Neural progenitor cell (in vitro differentiated cells): Measurements from ENCODE around the gene WNT2. TPM values are rescaled to one million over a fixed set of nuclear protein-coding genes. Genes with fewer than 3 reads are reported as not detected.

Source experiments
- DNase-seq: peaks from one replicate; pipeline ENCODE4 v3.0.0-alpha.2; 2016; ENCODE audit warnings: low spot score
- H2AFZ ChIP-seq: fragments of 200-600 bp; sonication (generic); replicated peaks from 2 replicates; pipeline ENCODE4 v1.6.1; 2016; ENCODE audit warnings: antibody characterized with exemption
- H3F3A ChIP-seq: fragments of 200-600 bp; sonication (generic); 2 replicates; pipeline ENCODE4 v1.6.1; 2016; ENCODE audit warnings: antibody characterized with exemption, low read depth
- H3K27ac ChIP-seq: fragments of 200-600 bp; sonication (generic); 2 replicates; pipeline ENCODE4 v1.5.1; 2016; ENCODE audit warnings: mild to moderate bottlenecking
- H3K27me3 ChIP-seq: fragments of 200-600 bp; sonication (generic); 2 replicates; pipeline ENCODE4 v1.6.1; 2016; ENCODE audit warnings: mild to moderate bottlenecking, moderate library complexity
- H3K36me3 ChIP-seq: fragments of 200-600 bp; sonication (generic); 2 replicates; pipeline ENCODE4 v1.5.1; 2016
- H3K4me1 ChIP-seq: fragments of 200-600 bp; sonication (generic); 2 replicates; pipeline ENCODE4 v1.6.1; 2016; ENCODE audit warnings: mixed run types
- H3K4me2 ChIP-seq: fragments of 200-600 bp; sonication (generic); 2 replicates; pipeline ENCODE4 v1.6.1; 2016
- H3K4me3 ChIP-seq: fragments of 200-600 bp; sonication (generic); 2 replicates; pipeline ENCODE4 v1.5.1; 2016
- H3K79me2 ChIP-seq: fragments of 200-600 bp; sonication (generic); 2 replicates; pipeline ENCODE4 v1.6.1; 2016; ENCODE audit warnings: low read depth
- H3K9ac ChIP-seq: fragments of 200-600 bp; sonication (generic); 2 replicates; pipeline ENCODE4 v1.6.1; 2016
- H3K9me3 ChIP-seq: fragments of 200-600 bp; sonication (generic); 2 replicates; pipeline ENCODE4 v1.5.1; 2016; ENCODE audit warnings: low read depth
- H4K20me1 ChIP-seq: fragments of 200-600 bp; sonication (generic); 2 replicates; pipeline ENCODE4 v1.6.1; 2016; ENCODE audit warnings: low read depth
- H3K27ac Mint-ChIP-seq: 3 replicates; pipeline ENCODE4 v1.8.0; 2021; ENCODE audit warnings: mixed read lengths
- H3K27me3 Mint-ChIP-seq: 2 replicates; pipeline ENCODE4 v1.8.0; 2022; ENCODE audit warnings: low read depth, mild to moderate bottlenecking, inconsistent platforms, moderate library complexity, mixed read lengths; ENCODE audit not compliant: insufficient read depth
- H3K36me3 Mint-ChIP-seq: 3 replicates; pipeline ENCODE4 v1.8.0; 2021; ENCODE audit warnings: mixed read lengths
- H3K4me1 Mint-ChIP-seq: 3 replicates; pipeline ENCODE4 v1.8.0; 2021; ENCODE audit warnings: mixed read lengths
- H3K4me3 Mint-ChIP-seq: 3 replicates; pipeline ENCODE4 v1.8.0; 2021; ENCODE audit warnings: mild to moderate bottlenecking, moderate library complexity, mixed read lengths
- H3K9me3 Mint-ChIP-seq: 3 replicates; pipeline ENCODE4 v1.8.0; 2020; ENCODE audit warnings: mixed read lengths
- CTCF ChIP-seq: fragments of 200-600 bp; sonication (generic); IDR thresholded peaks from 2 replicates; pipeline ENCODE4 v1.5.1; 2017; ENCODE audit warnings: antibody characterized with exemption, mild to moderate bottlenecking
- EZH2 ChIP-seq: fragments of 200-600 bp; sonication (generic); IDR thresholded peaks from 2 replicates; pipeline ENCODE4 v1.6.1; 2017; ENCODE audit warnings: antibody characterized with exemption, mild to moderate bottlenecking, moderate library complexity
- EZH2phosphoT487 ChIP-seq: fragments of 200-600 bp; sonication (generic); IDR thresholded peaks from 2 replicates; pipeline ENCODE4 v1.6.1; 2017; ENCODE audit warnings: antibody characterized with exemption
- total RNA-seq: library from RNA; depleted of rRNA; stranded (reverse); fragments of >200 nt; gene quantifications from 2 replicates; pipeline ENCODE4 v1.2.3, GENCODE V29; 2015; ENCODE audit warnings: low replicate concordance

WNT2 gene
- total RNA-seq, 1 donor from 2014 or later: not detected

DNA sequence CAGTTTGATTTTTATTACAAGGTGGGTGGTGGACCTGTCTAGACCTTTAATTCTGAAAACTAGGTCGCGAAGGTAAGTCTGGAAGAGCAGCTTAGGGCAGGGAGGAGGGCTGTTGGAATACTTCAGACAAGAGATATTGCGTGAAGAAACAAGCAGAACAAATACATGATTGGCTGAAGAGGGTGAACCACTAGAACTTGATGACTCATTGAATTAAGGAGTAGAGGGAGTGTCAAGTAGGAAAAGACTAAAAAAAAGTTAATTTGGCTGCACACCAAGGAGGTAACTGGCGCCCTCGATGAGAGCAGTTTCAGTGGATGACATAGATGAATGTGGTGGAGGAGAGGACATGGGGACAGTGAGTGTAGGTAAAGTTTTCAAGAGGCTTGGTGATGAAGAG is 41.3 kb downstream of the WNT2 start:
- H3K4me3 Mint-ChIP-seq: no peak overlapping the region
- no peaks in the 10 kb centered on the region for H3K36me3 Mint-ChIP-seq
- H3K9me3 Mint-ChIP-seq: no peaks in the 10 kb centered on the region
- no peaks in the 10 kb centered on the region for H3K4me1 ChIP-seq
- no peak overlapping the region for H3K9ac ChIP-seq
- peaks cover 5% of the 10 kb centered on the region for H3K27me3 Mint-ChIP-seq
- no peak overlapping the region for H2AFZ ChIP-seq
- H3K27ac Mint-ChIP-seq: no peak overlapping the region
- no peak overlapping the region for H3K4me2 ChIP-seq
- H3K4me3 ChIP-seq: no peak overlapping the region
- no peaks in the 10 kb centered on the region for H3K79me2 ChIP-seq
- no peak overlapping the region for H3K27ac ChIP-seq
- no peaks in the 10 kb centered on the region for H3F3A ChIP-seq
- no peaks in the 10 kb centered on the region for H4K20me1 ChIP-seq
- no peaks in the 10 kb centered on the region for H3K27me3 ChIP-seq
- no peak for DNase-seq
- TF ChIP-seq CTCF (no peak), EZH2 (no peak), EZH2phosphoT487 (no peak)
- H3K4me1 Mint-ChIP-seq: peaks cover 6% of the 10 kb centered on the region
- H3K36me3 ChIP-seq: no peaks in the 10 kb centered on the region
- H3K9me3 ChIP-seq: no peaks in the 10 kb centered on the region

- no peak for DNase-seq
- TF ChIP-seq EZH2phosphoT487 (no peak), CTCF (no peak), EZH2 (no peak)
- no peaks in the 10 kb centered on the region for H3K9me3 Mint-ChIP-seq
- Histone ChIP-seq H3K4me3 (no peak overlapping the region), H4K20me1 (no peaks in the 10 kb centered on the region), H3K4me2 (no peak overlapping the region), H2AFZ (no peak overlapping the region), H3K4me1 (no peaks in the 10 kb centered on the region), H3K9ac (no peak overlapping the region), H3K36me3 (no peaks in the 10 kb centered on the region), H3K79me2 (no peaks in the 10 kb centered on the region), H3K27me3 (no peaks in the 10 kb centered on the region), H3K9me3 (no peaks in the 10 kb centered on the region), H3K27ac (no peak overlapping the region), H3F3A (no peaks in the 10 kb centered on the region)
- peaks cover 5% of the 10 kb centered on the region for H3K27me3 Mint-ChIP-seq
- no peaks in the 10 kb centered on the region for H3K36me3 Mint-ChIP-seq
- peak overlapping the region; percentile 64 for H3K4me3 Mint-ChIP-seq
- H3K4me1 Mint-ChIP-seq: peaks cover 6% of the 10 kb centered on the region
- H3K27ac Mint-ChIP-seq: no peak overlapping the region
Measured at GRCh38 chr7:117279931-117280557, 42.8 kb downstream of the WNT2 start.

GRCh38 chr7:117279203-117279602 is 43.7 kb downstream of the WNT2 start:
- peaks cover 5% of the 10 kb centered on the region for H3K27me3 Mint-ChIP-seq
- no peaks in the 10 kb centered on the region for H3K36me3 Mint-ChIP-seq
- Histone ChIP-seq H3K9me3 (no peaks in the 10 kb centered on the region), H3K4me1 (peaks cover under 1% of the 10 kb centered on the region), H3K4me2 (no peak overlapping the region), H3K9ac (no peak overlapping the region), H3F3A (no peaks in the 10 kb centered on the region), H3K27ac (no peak overlapping the region), H3K79me2 (no peaks in the 10 kb centered on the region), H3K27me3 (no peaks in the 10 kb centered on the region), H4K20me1 (no peaks in the 10 kb centered on the region), H2AFZ (no peak overlapping the region), H3K4me3 (no peak overlapping the region), H3K36me3 (no peaks in the 10 kb centered on the region)
- TF ChIP-seq CTCF (no peak), EZH2 (no peak), EZH2phosphoT487 (no peak)
- H3K9me3 Mint-ChIP-seq: no peaks in the 10 kb centered on the region
- H3K4me3 Mint-ChIP-seq: no peak overlapping the region
- H3K4me1 Mint-ChIP-seq: peaks cover 6% of the 10 kb centered on the region
- no peak for DNase-seq
- no peak overlapping the region for H3K27ac Mint-ChIP-seq
